Globus pallidus (tissue), 1 donor: Measurements from ENCODE around the gene DDX43.
"Not testable (repeated sequence)": the region's sequence is repeated elsewhere in the genome, so short reads cannot be mapped to it uniquely, and the experiment has no call there.

Source experiments
- DNase-seq: peaks from one replicate; pipeline ENCODE4 v3.0.0-alpha.2; 2015; ENCODE audit warnings: low spot score

The DDX43 gene

DNA sequence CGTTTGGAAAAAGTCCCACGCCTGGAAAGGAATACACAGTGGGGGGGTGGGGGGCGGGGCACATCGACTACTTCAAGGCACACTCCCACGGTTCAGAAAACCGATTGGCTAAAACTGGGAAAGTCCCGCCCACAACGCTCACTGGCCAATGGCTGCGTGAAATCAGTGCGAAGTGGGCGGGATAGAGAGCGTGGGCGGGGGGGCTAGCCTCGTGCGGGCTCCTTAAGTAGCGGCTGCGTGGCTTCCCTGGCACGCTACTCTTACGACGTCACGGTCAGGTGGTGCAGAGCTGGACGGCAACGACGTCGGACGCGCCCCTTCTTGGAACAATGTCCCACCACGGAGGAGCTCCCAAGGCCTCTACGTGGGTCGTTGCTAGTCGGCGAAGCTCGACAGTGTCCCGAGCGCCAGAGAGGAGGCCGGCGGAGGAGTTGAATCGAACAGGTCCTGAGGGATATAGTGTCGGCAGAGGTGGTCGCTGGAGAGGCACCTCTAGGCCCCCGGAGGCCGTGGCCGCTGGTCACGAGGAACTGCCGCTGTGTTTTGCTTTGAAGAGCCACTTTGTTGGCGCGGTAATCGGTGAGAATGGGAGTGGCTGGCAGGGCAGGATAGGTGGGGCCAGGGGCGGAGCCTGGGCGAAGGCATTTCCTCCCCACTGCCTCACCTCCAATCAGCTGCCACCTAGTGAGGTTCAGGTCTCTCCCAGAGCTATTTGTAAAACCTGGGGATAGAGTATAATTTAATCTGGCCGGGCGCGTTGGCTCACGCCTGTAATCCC is at the start of gene DDX43:
Gene DDX43 (plus strand): TSS at position 252 of the 778 bp plus-strand sequence. CDS start 78 bp downstream, at position 330.
- DNase-seq = no peak

GRCh38 chr6:73348550-73349204 is 46.0 kb upstream of the DDX43 start:
- DNase-seq = no peak

- no peak for DNase-seq
Measured at GRCh38 chr6:73349311-73349710, 45.3 kb upstream of the DDX43 start.

DNA sequence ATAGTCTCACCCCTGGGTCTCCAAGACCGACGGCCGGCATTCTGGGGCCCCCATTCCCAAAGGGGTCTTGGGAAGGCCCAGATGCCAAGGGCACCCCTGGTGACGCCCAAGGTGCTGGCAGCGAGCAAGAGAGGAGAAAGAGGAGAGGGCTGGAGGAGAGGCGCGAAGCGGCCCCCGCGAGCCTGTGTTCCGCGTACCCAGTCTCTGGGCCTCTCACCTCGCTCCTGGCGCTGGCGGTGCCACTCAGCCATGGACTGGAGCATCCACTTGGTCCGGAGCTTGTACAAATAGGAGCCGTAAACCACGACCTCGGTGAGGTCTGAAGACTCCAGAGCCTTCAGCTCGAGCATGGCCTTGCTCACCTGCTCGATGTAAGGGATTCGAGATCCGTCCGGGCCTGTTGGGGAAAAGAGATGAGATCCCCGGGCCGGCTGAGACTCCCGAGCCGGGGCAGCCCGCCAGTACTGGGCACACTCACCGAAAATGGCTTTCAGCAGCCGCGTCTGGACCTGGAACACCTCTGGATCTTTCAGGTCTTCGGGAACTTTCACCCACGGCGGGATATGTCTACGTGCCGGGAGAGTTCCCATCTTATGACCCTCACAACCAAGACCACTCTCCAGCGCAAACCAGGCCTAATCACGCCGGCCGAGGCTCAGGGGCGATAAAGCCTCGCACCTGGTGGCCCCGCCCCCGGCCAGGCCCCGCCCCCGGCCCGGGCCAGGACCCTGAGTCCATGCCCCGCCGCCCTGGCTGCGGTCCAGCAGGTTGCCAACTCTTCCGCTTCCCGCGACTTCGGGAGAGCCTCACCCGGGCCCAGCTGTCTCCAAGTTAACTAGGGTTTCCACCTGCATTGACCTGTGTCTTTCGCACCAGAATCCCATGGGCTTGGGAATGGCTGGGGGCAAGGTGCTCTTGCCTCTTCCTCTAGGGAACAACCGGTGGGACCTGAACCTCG is 40.7 kb upstream of the DDX43 start, which contains the start of gene DPPA5:
Gene DPPA5 (minus strand): TSS at position 641 of the 958 bp plus-strand sequence. CDS start 51 bp downstream, at position 590.
- DNase-seq = no peak

DNA sequence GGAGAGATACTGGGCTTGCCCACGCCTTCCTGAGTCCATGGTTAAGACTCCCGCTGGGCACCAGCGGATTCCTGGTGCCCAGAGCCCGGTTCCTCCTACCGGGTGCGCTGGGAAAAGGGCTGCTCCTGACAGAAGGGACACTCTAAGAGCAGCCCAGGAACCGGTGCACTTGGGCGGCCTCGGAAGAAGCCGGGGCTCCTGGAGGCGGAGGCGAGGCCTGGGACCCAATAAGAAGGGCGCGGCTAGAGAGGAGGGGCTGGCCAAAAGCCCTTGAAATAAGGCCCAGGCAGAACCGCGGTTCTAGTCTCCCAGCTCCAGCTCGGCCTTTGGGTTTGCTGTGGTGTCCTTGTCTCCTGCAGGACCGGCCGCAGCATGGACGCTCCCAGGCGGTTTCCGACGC is 32.3 kb upstream of the DDX43 start, which contains the start of gene KHDC3L:
Gene KHDC3L (plus strand): TSS at position 301 of the 400 bp plus-strand sequence. CDS start 72 bp downstream, at position 373.
- no peak for DNase-seq

GRCh38 chr6:73362869-73363536 is 31.6 kb upstream of the DDX43 start:
- DNase-seq = no peak

DNA sequence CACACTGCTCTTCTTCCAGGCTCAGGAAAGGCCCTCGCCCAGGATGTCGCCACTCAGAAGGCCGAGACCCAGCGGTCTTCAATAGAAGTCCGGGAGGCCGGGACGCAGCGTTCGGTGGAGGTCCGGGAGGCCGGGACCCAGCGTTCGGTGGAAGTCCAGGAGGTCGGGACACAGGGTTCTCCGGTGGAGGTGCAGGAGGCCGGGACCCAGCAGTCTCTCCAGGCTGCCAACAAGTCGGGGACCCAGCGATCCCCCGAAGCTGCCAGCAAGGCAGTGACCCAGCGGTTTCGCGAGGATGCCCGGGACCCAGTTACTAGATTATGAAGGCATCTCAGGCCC is 31.1 kb upstream of the DDX43 start:
- no peak for DNase-seq

- no peak for DNase-seq
Measured at GRCh38 chr6:73364121-73364520, 30.5 kb upstream of the DDX43 start.

DNA sequence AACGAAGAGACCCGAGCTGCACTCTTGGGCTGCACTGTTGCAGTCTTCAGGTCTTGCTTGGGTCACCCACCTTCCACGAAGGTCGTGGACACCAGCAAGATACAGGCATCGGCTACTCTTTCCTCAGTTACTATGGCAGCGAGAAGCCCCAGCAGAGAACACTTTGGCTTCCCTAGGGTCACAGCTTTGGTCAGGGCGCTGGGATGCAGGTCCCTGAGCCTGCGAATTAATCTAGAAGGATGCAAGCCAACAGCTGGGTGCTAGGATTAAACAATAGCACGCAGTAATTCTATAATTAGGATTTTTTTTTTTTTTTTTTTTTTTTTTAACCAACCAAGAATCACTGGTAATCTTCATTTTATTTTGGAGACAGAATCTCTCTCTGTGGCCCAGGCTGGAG is 30.1 kb upstream of the DDX43 start:
- DNase-seq = no peak

- no peak for DNase-seq
Measured at GRCh38 chr6:73367761-73368355, 26.8 kb upstream of the DDX43 start.

- DNase-seq = no peak
Measured at GRCh38 chr6:73368675-73369074, 26.0 kb upstream of the DDX43 start.

GRCh38 chr6:73369157-73369556 is 25.5 kb upstream of the DDX43 start:
- DNase-seq = no peak

- no peak for DNase-seq
Measured at GRCh38 chr6:73369563-73369962, 25.1 kb upstream of the DDX43 start, which contains the start of gene OOEP. OOEP (minus strand) TSS chr6:73369897; CDS start chr6:73369792, 105 bp downstream.

DNA sequence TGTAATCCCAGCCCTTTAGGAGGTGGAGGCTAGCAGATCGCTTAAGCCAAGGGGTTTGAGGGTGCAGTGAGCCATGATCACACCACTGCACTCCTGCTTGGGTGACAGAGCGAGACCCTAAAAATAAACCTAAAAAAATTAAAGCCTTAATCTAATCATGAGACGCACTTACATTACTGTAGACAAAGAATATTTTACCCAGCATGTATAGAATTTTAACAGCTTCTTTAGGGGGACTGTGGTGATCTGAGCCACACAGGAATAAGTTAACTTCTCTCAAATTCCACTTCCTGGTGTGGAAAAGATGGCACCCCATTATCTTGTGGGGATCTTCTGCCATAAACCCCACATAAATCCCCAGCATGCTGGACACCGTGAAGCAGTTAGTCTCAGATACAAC is 22.6 kb upstream of the DDX43 start:
- DNase-seq = no peak

- DNase-seq = no peak
Measured at GRCh38 chr6:73372516-73372915, 22.1 kb upstream of the DDX43 start.

GRCh38 chr6:73375216-73375615 is 19.4 kb upstream of the DDX43 start:
- no peak for DNase-seq

- DNase-seq = no peak
Measured at GRCh38 chr6:73377225-73377624, 17.4 kb upstream of the DDX43 start.

DNA sequence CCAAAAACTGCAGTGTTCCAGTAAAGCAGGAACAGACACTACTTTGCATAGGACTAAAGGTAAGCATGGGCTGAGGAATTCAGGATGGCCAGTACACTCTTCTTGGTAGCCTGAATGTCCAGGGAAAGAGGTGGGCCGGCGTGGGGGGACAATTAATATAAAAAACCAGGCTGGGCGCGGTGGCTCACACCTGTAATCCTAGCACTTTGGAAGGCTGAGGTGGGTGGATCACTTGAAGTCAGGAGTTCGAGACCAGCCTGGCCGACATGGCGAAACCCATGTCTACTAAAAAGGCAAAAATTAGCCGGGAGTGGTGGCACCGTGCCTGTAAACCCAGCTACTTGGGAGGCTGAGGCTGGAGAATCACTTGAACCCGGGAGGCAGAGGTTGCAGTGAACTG is 13.1 kb upstream of the DDX43 start:
- not testable (repeated sequence) for DNase-seq

GRCh38 chr6:73382462-73383113 is 12.0 kb upstream of the DDX43 start:
- DNase-seq = no peak

- DNase-seq = no peak
Measured at GRCh38 chr6:73388433-73388799, 6.2 kb upstream of the DDX43 start.
